ENCODE results near the gene PIK3C2A.

DNA sequence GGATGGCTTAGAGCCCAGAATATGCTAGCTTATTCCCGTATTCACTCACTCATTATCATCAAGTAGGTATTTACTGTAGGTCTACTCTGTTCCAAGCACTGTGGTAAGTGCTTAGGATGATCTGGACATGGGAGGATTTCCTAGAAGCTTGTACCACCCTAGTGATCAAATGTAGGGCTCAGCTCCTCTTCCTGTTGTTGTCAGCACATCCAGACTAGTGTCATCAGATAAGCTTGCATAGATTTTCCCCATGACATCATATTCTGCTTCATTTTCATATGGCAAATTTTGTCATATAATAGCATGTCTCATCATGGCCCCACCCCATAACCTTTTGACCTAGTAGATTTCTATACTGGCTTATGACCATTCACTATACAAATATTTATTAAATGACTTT lies 49.4 kb upstream of the PIK3C2A start:
- no peak for TF ChIP-seq CTCF (IDR thresholded peaks at IDR 0.05)
- TF ChIP-seq EZH2 (IDR thresholded peaks at IDR 0.05; ENCODE audit: borderline replicate concordance, insufficient read depth, low read depth, low read length, poor library complexity, severe bottlenecking): no peak
